ENCODE data around the gene RBM15. TPM values are rescaled to one million over a fixed set of nuclear protein-coding genes. Genes with fewer than 3 reads are reported as not detected.

RBM15 gene
- total and polyA plus RNA-seq, 2 of the 13 experiments (the other 11 are each of a cell fraction or from before 2014, with no cell fraction given) = 13.5 to 36.4 TPM

GRCh38 chr1:110339407-110340206, 430 bp downstream of the RBM15 start (continued):
- TF ChIP-seq AGO1 (IDR thresholded peaks at IDR 0.05; ENCODE audit: low read depth, low read length, poor library complexity, severe bottlenecking) = peak; percentile 72
- no peak for TF ChIP-seq ZBTB33 (CRISPR knock-in tag; IDR thresholded peaks at IDR 0.05)
- TF ChIP-seq NR2C2 (CRISPR knock-in tag; IDR thresholded peaks at IDR 0.05; ENCODE audit: borderline replicate concordance) = no peak
- TF ChIP-seq, protein P1, sequence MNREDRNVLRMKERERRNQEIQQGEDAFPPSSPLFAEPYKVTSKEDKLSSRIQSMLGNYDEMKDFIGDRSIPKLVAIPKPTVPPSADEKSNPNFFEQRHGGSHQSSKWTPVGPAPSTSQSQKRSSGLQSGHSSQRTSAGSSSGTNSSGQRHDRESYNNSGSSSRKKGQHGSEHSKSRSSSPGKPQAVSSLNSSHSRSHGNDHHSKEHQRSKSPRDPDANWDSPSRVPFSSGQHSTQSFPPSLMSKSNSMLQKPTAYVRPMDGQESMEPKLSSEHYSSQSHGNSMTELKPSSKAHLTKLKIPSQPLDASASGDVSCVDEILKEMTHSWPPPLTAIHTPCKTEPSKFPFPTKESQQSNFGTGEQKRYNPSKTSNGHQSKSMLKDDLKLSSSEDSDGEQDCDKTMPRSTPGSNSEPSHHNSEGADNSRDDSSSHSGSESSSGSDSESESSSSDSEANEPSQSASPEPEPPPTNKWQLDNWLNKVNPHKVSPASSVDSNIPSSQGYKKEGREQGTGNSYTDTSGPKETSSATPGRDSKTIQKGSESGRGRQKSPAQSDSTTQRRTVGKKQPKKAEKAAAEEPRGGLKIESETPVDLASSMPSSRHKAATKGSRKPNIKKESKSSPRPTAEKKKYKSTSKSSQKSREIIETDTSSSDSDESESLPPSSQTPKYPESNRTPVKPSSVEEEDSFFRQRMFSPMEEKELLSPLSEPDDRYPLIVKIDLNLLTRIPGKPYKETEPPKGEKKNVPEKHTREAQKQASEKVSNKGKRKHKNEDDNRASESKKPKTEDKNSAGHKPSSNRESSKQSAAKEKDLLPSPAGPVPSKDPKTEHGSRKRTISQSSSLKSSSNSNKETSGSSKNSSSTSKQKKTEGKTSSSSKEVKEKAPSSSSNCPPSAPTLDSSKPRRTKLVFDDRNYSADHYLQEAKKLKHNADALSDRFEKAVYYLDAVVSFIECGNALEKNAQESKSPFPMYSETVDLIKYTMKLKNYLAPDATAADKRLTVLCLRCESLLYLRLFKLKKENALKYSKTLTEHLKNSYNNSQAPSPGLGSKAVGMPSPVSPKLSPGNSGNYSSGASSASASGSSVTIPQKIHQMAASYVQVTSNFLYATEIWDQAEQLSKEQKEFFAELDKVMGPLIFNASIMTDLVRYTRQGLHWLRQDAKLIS (CRISPR knock-in tag; IDR thresholded peaks at IDR 0.05) = peak; percentile 61; the same call in 1 of the 2 replicates
- peak; percentile 61; the same call in 1 of the 2 replicates for TF ChIP-seq HES4 (CRISPR knock-in tag; IDR thresholded peaks at IDR 0.05; ENCODE audit: borderline replicate concordance)
- TF ChIP-seq PBX3 (CRISPR knock-in tag; IDR thresholded peaks at IDR 0.05; ENCODE audit: borderline replicate concordance) = no peak
- peak; percentile 46; the same call in 1 of the 2 replicates for TF ChIP-seq ZNF788 (CRISPR knock-in tag; IDR thresholded peaks at IDR 0.05; ENCODE audit: borderline replicate concordance)
- TF ChIP-seq, protein P2, sequence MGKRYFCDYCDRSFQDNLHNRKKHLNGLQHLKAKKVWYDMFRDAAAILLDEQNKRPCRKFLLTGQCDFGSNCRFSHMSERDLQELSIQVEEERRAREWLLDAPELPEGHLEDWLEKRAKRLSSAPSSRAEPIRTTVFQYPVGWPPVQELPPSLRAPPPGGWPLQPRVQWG (CRISPR knock-in tag; IDR thresholded peaks at IDR 0.05; ENCODE audit: borderline replicate concordance, low read depth) = no peak
- no peak for TF ChIP-seq SAFB2 (CRISPR knock-in tag; IDR thresholded peaks at IDR 0.05; ENCODE audit: borderline replicate concordance, low read depth)
- TF ChIP-seq ZFP90 (CRISPR knock-in tag; IDR thresholded peaks at IDR 0.05; ENCODE audit: borderline replicate concordance) = no peak
- TF ChIP-seq SMARCE1 (IDR thresholded peaks at IDR 0.05; ENCODE audit: borderline replicate concordance) = no peak
- no peak for TF ChIP-seq ZNF841 (CRISPR knock-in tag; IDR thresholded peaks at IDR 0.05; ENCODE audit: borderline replicate concordance)
- TF ChIP-seq PLSCR1 (CRISPR knock-in tag; IDR thresholded peaks at IDR 0.05; ENCODE audit: borderline replicate concordance) = no peak
- no peak for TF ChIP-seq PRDM15 (CRISPR knock-in tag; IDR thresholded peaks at IDR 0.05)
- TF ChIP-seq ZFP1 (CRISPR knock-in tag; IDR thresholded peaks at IDR 0.05) = no peak

Data from HepG2 (cell line).